AG04450 (cell line): ENCODE data around the gene C10orf105. TPM values are rescaled to one million over a fixed set of nuclear protein-coding genes. Genes with fewer than 3 reads are reported as not detected.

Source experiments
- CTCF ChIA-PET: fragments of 300-600, 350-600 bp; formaldehyde crosslinking; extraction: SDS; loops from one replicate; lab custom pipeline; 2022; ENCODE audit warnings: antibody characterized with exemption, inconsistent platforms; lab: Charles Lee
- POLR2A ChIA-PET: fragments of 350-600 bp; formaldehyde crosslinking; extraction: SDS; loops from one replicate; lab custom pipeline; 2021; ENCODE audit warnings: antibody characterized with exemption, inconsistent platforms; lab: Yijun Ruan, JAX
- DNase-seq: peaks from one replicate; pipeline ENCODE4 v3.0.0-alpha.2; 2011; ENCODE audit warnings: low read depth, low spot score
- H3K27ac ChIP-seq: one replicate; pipeline ENCODE4 v1.5.1; 2012; ENCODE audit warnings: low read depth, low read length, control low read depth
- H3K27me3 ChIP-seq: one replicate; pipeline ENCODE4 v1.6.0; 2012; ENCODE audit warnings: low read length; ENCODE audit not compliant: control insufficient read depth, insufficient read depth
- H3K4me3 ChIP-seq: 2 replicates; pipeline ENCODE4 v1.5.1; 2011; ENCODE audit warnings: mild to moderate bottlenecking, low read depth, low read length, control low read depth
- H3K9me3 ChIP-seq: 2 replicates; pipeline ENCODE4 v1.5.1; 2012; ENCODE audit warnings: low read length; ENCODE audit not compliant: control insufficient read depth, insufficient read depth
- polyA plus RNA-seq: library from polyadenylated mRNA; depleted of rRNA; stranded (reverse); fragments of >200 nt; gene quantifications from 2 replicates; pipeline ENCODE4 v1.2.3, GENCODE V29; 2011
- TF ChIP-seq, protein P1 (sequence below): IDR thresholded peaks from 2 replicates; pipeline ENCODE4 v1.5.1; 2011; ENCODE audit warnings: low read depth, low read length, control low read depth, inconsistent platforms

The C10orf105 gene
- polyA plus RNA-seq, 1 experiment: not detected

DNA sequence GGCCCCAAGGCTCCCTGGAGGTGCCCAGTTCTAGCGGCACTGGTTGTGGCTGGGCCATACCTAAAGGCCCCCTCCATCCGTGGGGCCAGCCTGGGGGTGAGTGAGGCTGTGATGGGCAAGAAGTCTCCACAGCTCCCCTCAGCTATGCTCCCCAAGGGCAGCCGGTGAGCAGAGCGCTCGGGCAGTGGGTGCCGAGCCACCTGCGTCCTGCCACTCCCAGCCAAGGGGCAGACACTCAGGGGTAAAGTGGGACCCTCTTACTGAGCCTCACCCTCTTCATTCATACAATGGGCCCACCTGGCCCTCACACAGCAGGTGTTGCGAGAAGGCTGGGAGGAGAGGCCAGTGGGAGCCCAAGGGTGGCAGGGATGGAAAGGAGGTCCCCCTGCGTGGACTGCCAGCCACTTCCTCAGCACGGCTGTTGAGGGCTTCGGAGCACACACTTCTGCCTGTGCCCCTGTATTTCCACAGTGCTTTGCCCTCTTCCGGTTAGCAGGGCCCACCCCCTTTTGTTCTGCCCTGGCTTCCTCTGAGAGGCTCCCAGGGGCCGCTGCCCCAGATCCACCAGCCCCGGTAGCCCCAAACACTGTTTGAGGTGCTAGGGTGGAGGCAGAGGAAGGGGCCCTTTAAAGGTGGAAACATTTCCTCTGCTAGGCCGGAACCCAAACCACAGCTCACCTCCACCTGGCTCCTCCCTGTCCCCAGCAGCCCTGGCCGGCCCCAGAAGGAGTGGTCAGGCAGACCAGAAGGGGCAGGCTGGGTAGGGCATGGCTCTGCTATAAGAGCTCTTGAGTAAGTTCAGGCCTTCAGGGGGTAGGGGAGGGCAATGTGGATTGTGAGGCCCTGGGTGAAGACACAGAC is 16.4 kb upstream of the C10orf105 start:
- Histone ChIP-seq H3K9me3 (no peaks in the 10 kb centered on the region; the same call in 1 of the 2 replicates), H3K27ac (no peak overlapping the region)
- POLR2A ChIA-PET: no interaction called here

DNA sequence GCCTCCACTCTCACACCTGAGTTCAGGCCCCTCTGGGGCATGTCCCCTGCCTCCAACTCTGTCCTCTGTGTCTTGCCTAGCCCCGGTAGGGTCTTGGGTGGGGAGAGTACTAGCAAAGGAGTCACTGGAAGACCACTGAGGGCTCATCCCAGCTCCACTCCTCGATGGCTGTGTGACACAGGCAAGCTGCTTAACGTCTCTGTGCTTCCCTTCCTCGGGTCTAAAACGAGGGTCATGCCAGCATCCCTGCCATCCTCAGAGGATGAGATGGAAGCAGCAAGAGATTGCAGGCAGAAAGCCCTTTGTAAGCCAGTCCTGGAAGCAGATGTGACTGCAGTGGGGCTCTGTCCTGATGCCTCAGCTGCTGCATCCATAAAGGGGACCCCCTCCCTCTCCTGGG is 15.2 kb upstream of the C10orf105 start:
- TF ChIP-seq, protein P1, sequence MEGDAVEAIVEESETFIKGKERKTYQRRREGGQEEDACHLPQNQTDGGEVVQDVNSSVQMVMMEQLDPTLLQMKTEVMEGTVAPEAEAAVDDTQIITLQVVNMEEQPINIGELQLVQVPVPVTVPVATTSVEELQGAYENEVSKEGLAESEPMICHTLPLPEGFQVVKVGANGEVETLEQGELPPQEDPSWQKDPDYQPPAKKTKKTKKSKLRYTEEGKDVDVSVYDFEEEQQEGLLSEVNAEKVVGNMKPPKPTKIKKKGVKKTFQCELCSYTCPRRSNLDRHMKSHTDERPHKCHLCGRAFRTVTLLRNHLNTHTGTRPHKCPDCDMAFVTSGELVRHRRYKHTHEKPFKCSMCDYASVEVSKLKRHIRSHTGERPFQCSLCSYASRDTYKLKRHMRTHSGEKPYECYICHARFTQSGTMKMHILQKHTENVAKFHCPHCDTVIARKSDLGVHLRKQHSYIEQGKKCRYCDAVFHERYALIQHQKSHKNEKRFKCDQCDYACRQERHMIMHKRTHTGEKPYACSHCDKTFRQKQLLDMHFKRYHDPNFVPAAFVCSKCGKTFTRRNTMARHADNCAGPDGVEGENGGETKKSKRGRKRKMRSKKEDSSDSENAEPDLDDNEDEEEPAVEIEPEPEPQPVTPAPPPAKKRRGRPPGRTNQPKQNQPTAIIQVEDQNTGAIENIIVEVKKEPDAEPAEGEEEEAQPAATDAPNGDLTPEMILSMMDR: no peak
- no peak overlapping the region for H3K4me3 ChIP-seq
- no peak for DNase-seq
- ChIA-PET POLR2A (no interaction called here), CTCF (interaction anchor here (0.5 kb wide), 1 partner anchor 423 kb away, joined by 4 read pairs; no protein-coding TSS in a partner anchor)
- H3K9me3 ChIP-seq: no peaks in the 10 kb centered on the region; the same call in 1 of the 2 replicates
- peaks cover 29% of the 10 kb centered on the region for H3K27me3 ChIP-seq
- H3K27ac ChIP-seq: no peak overlapping the region

More for the DNA sequence above, 16.4 kb upstream of the C10orf105 start:
- Histone ChIP-seq H3K27me3 (peaks cover 25% of the 10 kb centered on the region), H3K4me3 (no peak overlapping the region)
- CTCF ChIA-PET: no interaction called here
- TF ChIP-seq, protein P1: no peak
- no peak for DNase-seq

DNA sequence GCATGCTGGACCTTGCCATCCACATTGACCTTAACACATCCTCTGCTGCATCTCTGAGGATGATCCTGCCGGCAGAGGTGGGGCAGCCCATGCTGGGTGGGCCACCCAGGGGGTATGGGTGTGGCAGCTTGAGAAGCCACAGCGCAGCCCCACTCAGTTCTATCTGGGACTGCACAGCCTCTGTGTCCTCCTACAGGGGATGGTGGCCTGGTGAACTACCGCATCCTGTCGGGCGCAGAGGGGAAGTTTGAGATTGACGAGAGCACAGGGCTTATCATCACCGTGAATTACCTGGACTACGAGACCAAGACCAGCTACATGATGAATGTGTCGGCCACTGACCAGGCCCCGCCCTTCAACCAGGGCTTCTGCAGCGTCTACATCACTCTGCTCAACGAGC is 12.2 kb upstream of the C10orf105 start:
- no peak overlapping the region for H3K27ac ChIP-seq
- POLR2A ChIA-PET: no interaction called here
- H3K9me3 ChIP-seq: no peaks in the 10 kb centered on the region; the same call in 1 of the 2 replicates
- H3K4me3 ChIP-seq: no peak overlapping the region
- TF ChIP-seq, protein P1: no peak
- no peak for DNase-seq
- peaks cover 29% of the 10 kb centered on the region for H3K27me3 ChIP-seq
- CTCF ChIA-PET: no interaction called here

DNA sequence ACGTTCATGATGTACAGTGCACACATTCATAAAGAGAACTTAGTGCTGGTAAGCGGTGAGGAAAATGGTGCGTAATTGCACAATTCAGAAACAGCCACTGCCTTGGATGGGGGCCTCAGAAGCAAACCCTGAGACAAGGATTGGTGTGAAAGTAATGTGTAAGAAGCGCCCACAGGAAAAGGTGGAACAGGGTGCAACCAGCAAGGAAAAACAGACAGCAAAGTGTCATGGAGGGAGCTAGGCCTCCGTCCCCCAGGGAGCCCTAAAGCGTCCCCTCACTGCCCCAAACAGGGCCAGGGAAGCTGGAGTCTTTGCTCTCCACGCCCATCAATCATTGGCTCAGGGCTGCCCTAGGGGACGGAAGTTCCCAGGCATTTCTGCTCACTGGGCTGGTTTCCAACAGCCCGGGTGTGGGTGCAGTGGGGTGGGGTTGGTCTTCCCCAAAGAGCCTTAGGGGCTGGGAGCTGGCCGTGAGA is 9.6 kb upstream of the C10orf105 start:
- ChIA-PET CTCF (no interaction called here), POLR2A (no interaction called here)
- Histone ChIP-seq H3K4me3 (no peak overlapping the region), H3K27ac (no peak overlapping the region), H3K27me3 (peaks cover 23% of the 10 kb centered on the region), H3K9me3 (no peaks in the 10 kb centered on the region; the same call in 1 of the 2 replicates)
- TF ChIP-seq, protein P1: no peak
- DNase-seq: no peak
